ENCODE measurements around the gene BTN3A1.
A peak's percentile ranks its signal among the peaks of the same experiment; 100 is the strongest.
"Not testable (repeated sequence)": the region's sequence is repeated elsewhere in the genome, so short reads cannot be mapped to it uniquely, and the experiment has no call there.

The BTN3A1 gene

GRCh38 chr6:26416288-26416687 is 14.2 kb downstream of the BTN3A1 start:
- no peak for DNase-seq

GRCh38 chr6:26418077-26418476 is 16.0 kb downstream of the BTN3A1 start:
- not testable (repeated sequence) for DNase-seq

- not testable (repeated sequence) for DNase-seq
These were observed 16.7 kb downstream of the BTN3A1 start for GRCh38 chr6:26418795-26419194.

- DNase-seq: peak; percentile 52
These were observed 18.7 kb downstream of the BTN3A1 start for GRCh38 chr6:26420688-26421171.

GRCh38 chr6:26421259-26422144 is 19.4 kb downstream of the BTN3A1 start:
- DNase-seq: peak; percentile 75

GRCh38 chr6:26422329-26422728 is 20.3 kb downstream of the BTN3A1 start:
- no peak for DNase-seq

GRCh38 chr6:26426691-26427450 is 24.8 kb downstream of the BTN3A1 start:
- DNase-seq: no peak

- no peak for DNase-seq
These were observed 25.4 kb downstream of the BTN3A1 start for GRCh38 chr6:26427451-26427809.

GRCh38 chr6:26428206-26428605 is 26.1 kb downstream of the BTN3A1 start:
- DNase-seq: no peak

GRCh38 chr6:26430787-26431186 is 28.7 kb downstream of the BTN3A1 start:
- DNase-seq: no peak

- no peak for DNase-seq
These were observed 29.4 kb downstream of the BTN3A1 start for GRCh38 chr6:26431258-26432172.

GRCh38 chr6:26432627-26433201 is 30.6 kb downstream of the BTN3A1 start:
- DNase-seq: no peak

GRCh38 chr6:26433680-26434079 is 31.6 kb downstream of the BTN3A1 start:
- DNase-seq: not testable (repeated sequence)

- no peak for DNase-seq
These were observed 33.9 kb downstream of the BTN3A1 start for GRCh38 chr6:26436018-26436417.

- no peak for DNase-seq
These were observed 35.5 kb downstream of the BTN3A1 start for GRCh38 chr6:26437550-26437949.

- DNase-seq: no peak
These were observed 35.9 kb downstream of the BTN3A1 start for GRCh38 chr6:26438000-26438399.

- peak; percentile 19 for DNase-seq
These were observed 37.4 kb downstream of the BTN3A1 start for GRCh38 chr6:26439151-26440125.

GRCh38 chr6:26440977-26441358 is 38.9 kb downstream of the BTN3A1 start:
- DNase-seq: no peak

- no peak for DNase-seq
These were observed 39.9 kb downstream of the BTN3A1 start for GRCh38 chr6:26441977-26442376.

GRCh38 chr6:26445934-26446667 is 44.0 kb downstream of the BTN3A1 start:
- DNase-seq: peak; percentile 64
